GM10266 (cell line): ENCODE measurements around the gene FAXC.

Source experiments
- DNase-seq: peaks from one replicate; pipeline ENCODE4 v3.0.0; 2012; ENCODE audit errors: extremely low spot score
- TF ChIP-seq, protein P1 (sequence below): IDR thresholded peaks from 2 replicates; pipeline ENCODE4 v1.5.1; 2012; ENCODE audit warnings: mild to moderate bottlenecking, low read depth; ENCODE audit not compliant: control insufficient read depth, insufficient read depth; ENCODE audit errors: missing control alignments

Gene FAXC

DNA sequence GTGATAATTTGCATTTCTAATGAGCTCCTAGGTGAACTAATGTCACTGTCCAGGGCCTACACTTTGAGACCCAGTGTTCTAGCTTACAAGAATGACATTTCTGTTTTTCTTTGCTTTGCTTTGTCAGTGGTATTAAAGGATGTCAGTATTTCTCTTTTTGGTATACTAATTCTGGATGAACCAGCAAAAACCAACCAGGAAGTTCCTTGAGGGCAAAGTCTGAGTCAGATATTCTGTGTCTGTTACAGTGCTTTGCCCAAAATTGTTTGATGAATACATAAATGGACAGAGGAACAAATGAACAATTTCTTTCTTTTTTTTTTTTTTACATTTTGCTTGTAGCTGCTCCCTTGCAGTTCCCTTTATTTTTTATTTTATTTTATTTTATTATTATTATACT is 29.2 kb upstream of the FAXC start:
- DNase-seq = no peak
- TF ChIP-seq, protein P1, sequence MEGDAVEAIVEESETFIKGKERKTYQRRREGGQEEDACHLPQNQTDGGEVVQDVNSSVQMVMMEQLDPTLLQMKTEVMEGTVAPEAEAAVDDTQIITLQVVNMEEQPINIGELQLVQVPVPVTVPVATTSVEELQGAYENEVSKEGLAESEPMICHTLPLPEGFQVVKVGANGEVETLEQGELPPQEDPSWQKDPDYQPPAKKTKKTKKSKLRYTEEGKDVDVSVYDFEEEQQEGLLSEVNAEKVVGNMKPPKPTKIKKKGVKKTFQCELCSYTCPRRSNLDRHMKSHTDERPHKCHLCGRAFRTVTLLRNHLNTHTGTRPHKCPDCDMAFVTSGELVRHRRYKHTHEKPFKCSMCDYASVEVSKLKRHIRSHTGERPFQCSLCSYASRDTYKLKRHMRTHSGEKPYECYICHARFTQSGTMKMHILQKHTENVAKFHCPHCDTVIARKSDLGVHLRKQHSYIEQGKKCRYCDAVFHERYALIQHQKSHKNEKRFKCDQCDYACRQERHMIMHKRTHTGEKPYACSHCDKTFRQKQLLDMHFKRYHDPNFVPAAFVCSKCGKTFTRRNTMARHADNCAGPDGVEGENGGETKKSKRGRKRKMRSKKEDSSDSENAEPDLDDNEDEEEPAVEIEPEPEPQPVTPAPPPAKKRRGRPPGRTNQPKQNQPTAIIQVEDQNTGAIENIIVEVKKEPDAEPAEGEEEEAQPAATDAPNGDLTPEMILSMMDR = no peak

GRCh38 chr6:99369533-99369932 is 20.1 kb upstream of the FAXC start:
- DNase-seq = no peak
- TF ChIP-seq, protein P1 = no peak

DNA sequence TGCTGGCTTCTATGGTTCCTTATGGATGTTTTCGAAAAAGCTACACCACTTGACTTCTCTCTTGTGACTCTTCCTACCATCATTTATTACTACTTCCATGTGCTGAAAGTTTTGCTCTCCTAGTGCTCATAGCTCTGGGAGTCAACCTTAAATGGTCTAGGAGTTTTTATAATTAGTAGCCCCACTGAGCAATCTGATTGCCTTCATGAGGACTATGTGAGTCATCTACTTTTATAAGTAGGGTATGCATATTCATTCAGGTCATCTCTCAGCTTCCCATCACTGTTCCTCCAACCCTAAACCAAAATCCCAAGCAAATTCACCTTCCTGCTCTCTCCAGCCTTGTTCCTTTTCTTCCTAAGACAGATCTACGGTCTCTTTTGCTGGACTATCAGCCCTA is 17.4 kb upstream of the FAXC start:
- DNase-seq = no peak
- TF ChIP-seq, protein P1 = no peak

- TF ChIP-seq, protein P1 = no peak
Observed at GRCh38 chr6:99364026-99364425, 14.6 kb upstream of the FAXC start.

DNA sequence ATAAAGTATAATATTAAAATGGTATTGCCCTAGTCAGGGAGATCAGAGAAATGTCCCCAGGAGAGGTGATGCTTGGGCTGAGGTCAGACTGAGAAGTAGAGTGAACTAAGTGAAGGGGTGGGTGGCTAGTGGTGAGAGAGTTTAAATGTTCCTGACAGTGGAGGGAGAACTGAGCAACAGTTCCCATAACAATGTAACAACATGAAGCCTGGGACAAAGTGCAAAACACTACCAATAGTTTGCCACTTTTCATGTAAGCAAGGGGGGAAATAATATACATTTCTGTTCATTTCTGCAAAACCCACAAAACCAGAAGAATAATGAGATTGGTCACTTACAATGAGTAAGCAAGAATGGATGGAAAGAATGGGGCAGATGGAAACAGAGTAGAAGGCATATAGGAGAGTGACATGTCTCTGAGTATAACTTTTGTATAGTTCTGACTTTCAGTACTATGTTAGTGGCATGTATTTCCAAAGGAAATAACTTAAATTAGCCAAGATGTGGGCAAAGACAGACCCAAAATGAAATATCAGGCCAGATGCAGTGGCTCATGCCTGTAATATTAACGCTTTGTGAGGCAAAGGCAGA is 13.3 kb upstream of the FAXC start:
- TF ChIP-seq, protein P1 = no peak
- DNase-seq = no peak

More at GRCh38 chr6:99364026-99364425, 14.6 kb upstream of the FAXC start:
- no peak for DNase-seq

DNA sequence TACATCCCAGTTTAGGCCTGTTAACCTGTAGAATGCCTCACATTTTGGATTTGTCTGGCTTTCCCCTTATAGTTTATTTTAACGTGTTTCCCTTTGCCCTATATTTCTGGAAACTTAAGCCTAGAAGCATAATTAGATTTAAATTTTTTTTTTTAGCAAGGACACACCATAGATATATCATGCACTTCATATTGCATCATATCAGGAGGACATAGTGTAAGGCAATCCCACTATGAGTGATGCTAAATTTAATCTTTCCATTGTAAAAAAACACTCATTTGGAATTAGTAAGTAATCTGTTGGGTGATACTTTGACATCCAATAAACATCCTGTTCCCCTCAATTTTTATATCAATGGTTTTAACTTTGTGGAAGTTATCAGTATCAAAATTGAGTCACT is 10.3 kb upstream of the FAXC start:
- DNase-seq = no peak
- TF ChIP-seq, protein P1 = no peak

- TF ChIP-seq, protein P1 = no peak
- DNase-seq = no peak
Observed at GRCh38 chr6:99356641-99357040, 7.2 kb upstream of the FAXC start.
